ENCODE measurements around the gene PIGZ. TPM values are rescaled to one million over a fixed set of nuclear protein-coding genes. Genes with fewer than 3 reads are reported as not detected.

PIGZ gene
- total RNA-seq, 1 experiment from 2014 or later, result 0.69 TPM

DNA sequence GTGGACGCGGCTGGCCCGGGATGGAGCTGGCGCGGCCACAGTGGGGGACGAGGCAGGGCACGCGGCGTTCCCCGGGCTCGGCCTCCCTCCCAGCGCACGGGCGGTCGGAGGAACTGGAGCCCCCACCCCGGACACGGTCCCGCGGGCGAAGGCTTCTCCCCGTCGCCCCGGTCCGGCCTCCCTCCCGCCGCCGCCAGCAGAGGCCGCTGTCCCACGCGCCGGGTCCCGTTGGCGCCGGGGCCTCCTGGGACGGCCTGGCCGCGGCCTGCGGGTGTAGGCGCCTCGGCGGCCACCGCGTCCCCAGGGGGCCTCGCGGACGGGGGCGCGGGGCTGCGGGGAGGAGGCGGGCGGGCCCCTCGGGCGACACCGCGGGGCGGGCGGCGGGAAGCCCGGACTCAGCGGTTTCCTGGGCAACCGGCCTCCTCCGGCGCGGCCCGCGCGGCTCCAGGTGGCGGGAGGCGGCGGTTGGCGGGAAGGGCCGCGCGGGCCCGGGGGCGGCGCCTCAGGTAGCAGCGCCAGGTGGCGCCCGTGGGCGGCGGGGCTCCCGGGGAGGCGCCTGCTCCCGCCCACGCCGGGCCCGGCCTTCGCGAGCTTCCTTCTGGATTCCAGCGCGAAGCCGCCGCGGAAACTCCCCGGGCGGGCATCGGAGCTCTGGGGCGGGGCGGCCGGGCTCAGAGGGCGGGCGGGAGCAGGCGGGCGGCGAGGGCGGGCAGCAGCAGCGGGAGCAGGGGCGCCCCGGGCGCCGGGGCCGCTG is 34.2 kb upstream of the PIGZ start:
- no TSS peak for BruUV-seq (replicated peaks)
- H3K27ac ChIP-seq (ENCODE audit: low read depth, low read length, poor library complexity, severe bottlenecking), result peak overlapping the region; percentile 82
- H3K9me3 ChIP-seq (ENCODE audit: low read depth, low read length, poor library complexity, severe bottlenecking), result no peaks in the 10 kb centered on the region
- ChIA-PET CTCF (interaction anchor here (1.2 kb wide), 1 partner anchor 27 kb away, joined by 4 read pairs; the partner anchor contains the start of gene MELTF), POLR2A (ENCODE audit: low non-redundant PET) (interaction anchor here (0.6 kb wide), 2 partner anchors 15 to 612 kb away, joined by 5 read pairs; no protein-coding TSS in a partner anchor)
- TF ChIP-seq EZH2 (IDR thresholded peaks at IDR 0.05; ENCODE audit: borderline replicate concordance, low read depth, low read length, poor library complexity, severe bottlenecking), result no peak
- TF ChIP-seq, protein P1, sequence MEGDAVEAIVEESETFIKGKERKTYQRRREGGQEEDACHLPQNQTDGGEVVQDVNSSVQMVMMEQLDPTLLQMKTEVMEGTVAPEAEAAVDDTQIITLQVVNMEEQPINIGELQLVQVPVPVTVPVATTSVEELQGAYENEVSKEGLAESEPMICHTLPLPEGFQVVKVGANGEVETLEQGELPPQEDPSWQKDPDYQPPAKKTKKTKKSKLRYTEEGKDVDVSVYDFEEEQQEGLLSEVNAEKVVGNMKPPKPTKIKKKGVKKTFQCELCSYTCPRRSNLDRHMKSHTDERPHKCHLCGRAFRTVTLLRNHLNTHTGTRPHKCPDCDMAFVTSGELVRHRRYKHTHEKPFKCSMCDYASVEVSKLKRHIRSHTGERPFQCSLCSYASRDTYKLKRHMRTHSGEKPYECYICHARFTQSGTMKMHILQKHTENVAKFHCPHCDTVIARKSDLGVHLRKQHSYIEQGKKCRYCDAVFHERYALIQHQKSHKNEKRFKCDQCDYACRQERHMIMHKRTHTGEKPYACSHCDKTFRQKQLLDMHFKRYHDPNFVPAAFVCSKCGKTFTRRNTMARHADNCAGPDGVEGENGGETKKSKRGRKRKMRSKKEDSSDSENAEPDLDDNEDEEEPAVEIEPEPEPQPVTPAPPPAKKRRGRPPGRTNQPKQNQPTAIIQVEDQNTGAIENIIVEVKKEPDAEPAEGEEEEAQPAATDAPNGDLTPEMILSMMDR (conservative IDR thresholded peaks at IDR 0.05; ENCODE audit: low read depth, low read length), result peak; percentile 52; the same call in 1 of the 2 replicates
- peaks cover 22% of the 10 kb centered on the region for H3K4me1 ChIP-seq (ENCODE audit: insufficient read depth, low read length, poor library complexity, severe bottlenecking)
- DNase-seq (ENCODE audit: low spot score), result peak; percentile 88
- no peaks in the 10 kb centered on the region for H3K36me3 ChIP-seq (ENCODE audit: insufficient read depth, low read length, poor library complexity, severe bottlenecking)
- peak overlapping the region; percentile 60 for H3K4me3 ChIP-seq (ENCODE audit: low read depth, low read length, poor library complexity, severe bottlenecking)
- no peaks in the 10 kb centered on the region for H3K27me3 ChIP-seq (replicated peaks; ENCODE audit: insufficient read depth, low read depth, low read length, poor library complexity)
- intact Hi-C loops (cut with micrococcal nuclease; ENCODE audit: unreplicated experiment), result loop anchor here (10.0 kb wide), 1 partner anchor 512 kb away; no protein-coding TSS in a partner anchor

DNA sequence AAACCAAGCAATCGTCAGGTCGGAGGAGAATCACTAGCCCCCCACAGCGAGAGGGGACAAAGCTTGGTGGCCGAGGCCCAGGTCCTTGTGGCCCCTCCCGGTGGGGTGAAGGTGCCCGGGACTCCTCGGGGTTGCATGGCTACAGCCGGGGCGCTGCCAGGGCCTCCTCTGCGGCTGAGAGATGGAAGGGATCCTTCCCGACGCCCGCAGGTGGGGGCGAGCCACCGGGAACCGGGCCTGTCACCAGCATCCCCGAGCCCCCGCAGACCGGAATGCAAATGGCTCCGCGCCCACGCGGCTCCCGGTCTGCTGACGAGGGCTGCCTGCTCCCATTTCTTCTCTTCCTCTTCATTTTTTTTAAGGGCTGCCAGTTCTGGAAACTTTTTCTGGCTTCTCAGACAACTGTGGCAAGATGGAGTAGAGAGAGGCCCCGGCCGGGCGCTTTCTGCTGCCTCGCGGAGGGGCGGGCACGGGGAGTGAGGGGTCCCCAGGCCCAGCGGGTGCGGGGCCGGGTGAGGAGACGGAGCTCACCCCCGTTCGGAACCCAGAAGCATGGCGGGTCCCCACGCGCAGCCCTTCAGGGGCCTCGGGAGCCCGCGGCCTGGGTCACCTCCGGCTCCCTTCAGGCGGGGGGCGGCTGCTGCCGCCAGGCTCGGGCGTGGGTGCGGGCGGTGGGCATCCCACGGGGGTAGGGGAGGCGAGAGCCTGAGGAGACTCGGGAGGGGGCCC is 33.5 kb upstream of the PIGZ start:
- ChIA-PET POLR2A (ENCODE audit: low non-redundant PET) (interaction anchor here (0.6 kb wide), 1 partner anchor 612 kb away, joined by 5 read pairs; no protein-coding TSS in a partner anchor), CTCF (no interaction called here)
- DNase-seq (ENCODE audit: low spot score), result peak; percentile 38
- H3K4me1 ChIP-seq (ENCODE audit: insufficient read depth, low read length, poor library complexity, severe bottlenecking), result peaks cover 22% of the 10 kb centered on the region
- no peaks in the 10 kb centered on the region for H3K27me3 ChIP-seq (replicated peaks; ENCODE audit: insufficient read depth, low read depth, low read length, poor library complexity)
- H3K36me3 ChIP-seq (ENCODE audit: insufficient read depth, low read length, poor library complexity, severe bottlenecking), result no peaks in the 10 kb centered on the region
- no peaks in the 10 kb centered on the region for H3K9me3 ChIP-seq (ENCODE audit: low read depth, low read length, poor library complexity, severe bottlenecking)
- H3K4me3 ChIP-seq (ENCODE audit: low read depth, low read length, poor library complexity, severe bottlenecking), result peak overlapping the region; percentile 60
- BruUV-seq (replicated peaks), result TSS peak; percentile 61
- intact Hi-C loops (cut with micrococcal nuclease; ENCODE audit: unreplicated experiment), result loop anchor here (10.0 kb wide), 1 partner anchor 513 kb away; no protein-coding TSS in a partner anchor
- TF ChIP-seq, protein P1 (conservative IDR thresholded peaks at IDR 0.05; ENCODE audit: low read depth, low read length), result no peak
- H3K27ac ChIP-seq (ENCODE audit: low read depth, low read length, poor library complexity, severe bottlenecking), result peak overlapping the region; percentile 82

DNA sequence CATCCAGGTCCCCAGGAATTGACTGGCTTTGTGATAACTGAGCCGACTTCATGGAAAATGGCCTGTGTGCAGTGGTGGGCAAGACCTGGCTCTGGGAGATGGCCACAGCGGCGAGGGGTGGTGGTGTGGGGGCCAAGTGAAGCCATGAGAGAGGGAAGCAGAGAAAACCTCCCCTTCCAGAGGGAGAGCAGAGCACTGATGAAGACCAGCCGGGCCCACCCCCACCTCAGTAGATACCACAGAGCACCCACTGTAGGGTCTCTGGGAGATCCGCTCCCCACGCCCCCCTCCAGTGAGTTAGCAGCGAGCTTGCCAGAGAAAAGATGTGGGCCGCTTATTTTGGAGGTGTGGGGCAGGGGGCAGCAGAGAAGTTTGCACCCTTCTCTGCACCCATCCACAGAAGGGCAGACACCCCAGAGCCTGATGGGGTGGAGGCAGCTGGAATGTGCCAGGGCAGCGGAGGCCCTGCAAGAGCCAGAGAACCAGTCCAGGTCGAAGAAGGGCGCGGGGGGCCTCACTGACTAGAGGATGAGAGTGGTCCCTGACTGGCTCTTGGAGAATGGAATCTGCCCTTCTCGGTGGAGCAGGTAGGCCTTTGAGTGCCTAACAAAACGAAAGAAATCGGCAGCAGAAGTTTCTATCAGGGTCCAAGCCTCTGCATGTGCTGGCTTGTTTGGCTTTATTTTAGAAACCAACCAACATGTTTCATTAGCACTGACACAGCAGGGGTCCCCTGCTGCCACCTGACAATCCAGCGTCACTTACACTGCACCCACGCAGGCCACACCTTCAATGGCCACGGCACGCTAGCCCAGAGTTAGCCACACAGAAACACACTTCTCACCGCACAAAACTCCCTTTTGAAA is 32.7 kb upstream of the PIGZ start:
- DNase-seq (ENCODE audit: low spot score), result no peak
- TF ChIP-seq, protein P1 (conservative IDR thresholded peaks at IDR 0.05; ENCODE audit: low read depth, low read length), result no peak
- TF ChIP-seq EZH2 (IDR thresholded peaks at IDR 0.05; ENCODE audit: borderline replicate concordance, low read depth, low read length, poor library complexity, severe bottlenecking), result no peak
- BruUV-seq (replicated peaks), result no TSS peak
- no peaks in the 10 kb centered on the region for H3K36me3 ChIP-seq (ENCODE audit: insufficient read depth, low read length, poor library complexity, severe bottlenecking)
- no peak overlapping the region for H3K4me3 ChIP-seq (ENCODE audit: low read depth, low read length, poor library complexity, severe bottlenecking)
- intact Hi-C loops (cut with micrococcal nuclease; ENCODE audit: unreplicated experiment), result loop anchor here (10.0 kb wide), 1 partner anchor 513 kb away; no protein-coding TSS in a partner anchor
- H3K9me3 ChIP-seq (ENCODE audit: low read depth, low read length, poor library complexity, severe bottlenecking), result no peaks in the 10 kb centered on the region
- ChIA-PET POLR2A (ENCODE audit: low non-redundant PET) (no interaction called here), CTCF (no interaction called here)
- H3K27me3 ChIP-seq (replicated peaks; ENCODE audit: insufficient read depth, low read depth, low read length, poor library complexity), result no peaks in the 10 kb centered on the region
- H3K4me1 ChIP-seq (ENCODE audit: insufficient read depth, low read length, poor library complexity, severe bottlenecking), result peaks cover 22% of the 10 kb centered on the region
- H3K27ac ChIP-seq (ENCODE audit: low read depth, low read length, poor library complexity, severe bottlenecking), result no peak overlapping the region
